ENCODE data around the gene TOMM34. TPM values are rescaled to one million over a fixed set of nuclear protein-coding genes. Genes with fewer than 3 reads are reported as not detected.
A peak's percentile ranks its signal among the peaks of the same experiment; 100 is the strongest.

Gene TOMM34
- total RNA-seq, 1 experiment from 2014 or later = 37.5 TPM

GRCh38 chr20:44910690-44911262, 49.4 kb downstream of the TOMM34 start:
- H2BK5ac ChIP-seq (ENCODE audit: insufficient read length, low read length) = no peak overlapping the region

More at GRCh38 chr20:44910690-44911262, 49.4 kb downstream of the TOMM34 start:
- peak overlapping the region; percentile 86 to 89 for H3K4me3 Mint-ChIP-seq
- H3K4me1 ChIP-seq (ENCODE audit: insufficient read depth, low read length) = peaks cover 8% of the 10 kb centered on the region; the same call in 1 of the 2 replicates
- H4K5ac ChIP-seq (ENCODE audit: insufficient read length, low read depth, low read length) = peak overlapping the region; percentile 73
- H2AK5ac ChIP-seq (ENCODE audit: insufficient read length, low read length) = no peak overlapping the region
- H3K23me2 ChIP-seq (ENCODE audit: insufficient read length, low read depth, low read length, poor library complexity, severe bottlenecking) = peaks cover 12% of the 10 kb centered on the region
- H2BK120ac ChIP-seq (ENCODE audit: low read depth, low read length, poor library complexity, severe bottlenecking) = no peak overlapping the region
- TF ChIP-seq CTCF (conservative IDR thresholded peaks at IDR 0.05) = no peak
- H3K79me2 ChIP-seq (ENCODE audit: insufficient read depth, low read length) = no peaks in the 10 kb centered on the region
- H3K27me3 ChIP-seq (ENCODE audit: insufficient read depth, low read length) = no peaks in the 10 kb centered on the region
- H3K4ac ChIP-seq (ENCODE audit: low read depth, low read length) = no peak overlapping the region
- H3K18ac ChIP-seq (ENCODE audit: insufficient read length, low read depth, low read length) = peak overlapping the region; percentile 68
- peak overlapping the region; percentile 51 for H3K27ac ChIP-seq (ENCODE audit: insufficient read length, low read depth, low read length)
- no peak overlapping the region for H4K8ac ChIP-seq (replicated peaks; ENCODE audit: insufficient read length, low read depth, low read length)
- no peaks in the 10 kb centered on the region for H3K79me1 ChIP-seq (ENCODE audit: insufficient read depth, low read depth, low read length, poor library complexity, severe bottlenecking)
- no CpG with 5 or more reads among the region's 17 CpGs for WGBS (ENCODE audit: extremely low coverage, insufficient read length, low lambda C conversion rate)
- peak overlapping the region; percentile 71 for H3K9ac ChIP-seq (ENCODE audit: extremely low read depth, insufficient read length, low read length)
- no peak overlapping the region for H3K23ac ChIP-seq (ENCODE audit: insufficient read length, low read depth, low read length)
- H2AFZ ChIP-seq (ENCODE audit: low read length) = no peak overlapping the region
- H3T11ph ChIP-seq (ENCODE audit: low read length) = no peak overlapping the region
- peaks cover 25 to 64% (median 52%) of the 10 kb centered on the region in 3 experiments; a peak in 6 of 7 replicates for H3K36me3 Mint-ChIP-seq (ENCODE audit: insufficient read depth in 1 of 3, low read depth in 3 of 3)
- H3K27ac Mint-ChIP-seq = peak overlapping the region in 2 of 3 experiments; percentile 27 to 94; a peak in 3 of 7 replicates
- H2BK12ac ChIP-seq (ENCODE audit: insufficient read length, low read depth, low read length) = no peak overlapping the region
- H4K20me1 ChIP-seq (ENCODE audit: control insufficient read depth, insufficient read depth, insufficient read length) = no peaks in the 10 kb centered on the region
- no peaks in the 10 kb centered on the region for H3K27me3 Mint-ChIP-seq (ENCODE audit: low read depth)
- no peak overlapping the region for H2BK20ac ChIP-seq (ENCODE audit: low read depth, low read length, poor library complexity, severe bottlenecking)
- peaks cover 27% of the 10 kb centered on the region in 2 experiments for H3K4me1 Mint-ChIP-seq
- H3K56ac ChIP-seq (ENCODE audit: insufficient read length, low read depth, low read length) = no peak overlapping the region
- peak; percentile 43 for DNase-seq
- H3K9me3 Mint-ChIP-seq = no peaks in the 10 kb centered on the region
- no peaks in the 10 kb centered on the region for H3K9me3 ChIP-seq (ENCODE audit: control insufficient read depth, low read depth, low read length)
- H4K91ac ChIP-seq (ENCODE audit: insufficient read length, low read depth, low read length) = no peak overlapping the region
- 0 out of 2 replicates have a peak overlapping the region, but pooled peaks have one; percentile 70 for H2BK15ac ChIP-seq (ENCODE audit: low read depth, low read length)
- H3K4me2 ChIP-seq (ENCODE audit: insufficient read depth, insufficient read length, low read length) = peak overlapping the region; percentile 95
- peak overlapping the region; percentile 78 for H3K14ac ChIP-seq (ENCODE audit: insufficient read depth, low read length)
